Endothelial cell (in vitro differentiated cells): Measurements from ENCODE around the gene TNNI2. TPM values are rescaled to one million over a fixed set of nuclear protein-coding genes. Genes with fewer than 3 reads are reported as not detected.
"Not testable (repeated sequence)": the region's sequence is repeated elsewhere in the genome, so short reads cannot be mapped to it uniquely, and the experiment has no call there.

Source experiments
- DNase-seq: peaks from one replicate; pipeline ENCODE4 v3.0.0; 2021; ENCODE audit warnings: low spot score
- H3K27ac Mint-ChIP-seq: one replicate; pipeline ENCODE4 v1.8.0; 2021; ENCODE audit warnings: mixed read lengths, inconsistent platforms; ENCODE audit not compliant: unreplicated experiment
- H3K27me3 Mint-ChIP-seq: one replicate; pipeline ENCODE4 v1.8.0; 2021; ENCODE audit warnings: mild to moderate bottlenecking, moderate library complexity, mixed read lengths, inconsistent platforms; ENCODE audit not compliant: unreplicated experiment
- H3K36me3 Mint-ChIP-seq: one replicate; pipeline ENCODE4 v1.8.0; 2021; ENCODE audit warnings: mild to moderate bottlenecking, low read depth, mixed read lengths, inconsistent platforms; ENCODE audit not compliant: unreplicated experiment
- H3K4me1 Mint-ChIP-seq: one replicate; pipeline ENCODE4 v1.8.0; 2021; ENCODE audit warnings: mild to moderate bottlenecking, mixed read lengths, inconsistent platforms; ENCODE audit not compliant: unreplicated experiment
- H3K4me3 Mint-ChIP-seq: one replicate; pipeline ENCODE4 v1.8.0; 2021; ENCODE audit warnings: mild to moderate bottlenecking, mixed read lengths, inconsistent platforms; ENCODE audit not compliant: unreplicated experiment
- H3K9me3 Mint-ChIP-seq: one replicate; pipeline ENCODE4 v1.8.0; 2021; ENCODE audit warnings: mixed read lengths, inconsistent platforms; ENCODE audit not compliant: unreplicated experiment
- CTCF ChIP-seq: fragments of 200-600 bp; sonication (generic); IDR thresholded peaks from one replicate; pipeline ENCODE4 v1.5.0; 2021; ENCODE audit warnings: antibody characterized with exemption; ENCODE audit not compliant: unreplicated experiment
- total RNA-seq: library from RNA; stranded (reverse); fragmentation: NEBNext Ultra II Directional; extraction: Animal tissue kit (Norgen Biotek cat#: 25700); gene quantifications from one replicate; pipeline ENCODE4 v1.2.1, GENCODE V29; 2021; ENCODE audit not compliant: unreplicated experiment

TNNI2 gene
- total RNA-seq, 1 donor from 2014 or later, result not detected

DNA sequence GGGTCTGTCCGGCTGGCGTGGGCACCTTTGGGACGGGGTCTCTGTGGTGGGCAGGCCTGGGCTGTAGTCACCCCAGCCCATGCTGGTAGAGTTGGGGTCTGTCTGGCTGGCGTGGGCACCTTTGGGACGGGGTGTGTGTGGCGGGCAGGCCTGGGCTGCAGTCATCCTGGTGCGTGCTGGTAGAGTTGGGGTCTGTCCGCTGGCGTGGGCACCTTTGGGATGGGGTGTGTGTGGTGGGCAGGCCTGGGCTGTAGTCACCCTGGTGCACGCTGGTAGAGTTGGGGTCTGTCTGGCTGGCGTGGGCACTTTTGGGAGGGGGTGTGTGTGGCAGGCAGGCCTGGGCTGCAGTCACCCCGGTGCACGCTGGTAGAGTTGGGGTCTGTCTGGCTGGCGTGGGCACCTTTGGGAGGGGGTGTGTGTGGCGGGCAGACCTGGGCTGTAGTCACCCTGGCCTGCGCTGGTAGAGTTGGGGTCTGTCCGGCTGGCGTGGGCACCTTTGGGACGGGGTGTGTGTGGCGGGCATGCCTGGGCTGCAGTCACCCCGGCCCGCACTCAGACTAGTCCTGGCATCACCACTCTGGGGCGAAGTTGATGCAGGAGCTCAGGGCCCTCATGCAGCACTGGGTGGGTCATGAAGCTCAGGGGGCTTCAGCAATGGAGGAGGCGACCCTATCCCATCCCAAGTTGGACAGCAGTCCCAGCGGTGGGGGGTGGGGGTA, 33.6 kb downstream of the TNNI2 start:
- Mint-ChIP-seq H3K9me3 (no peaks in the 10 kb centered on the region), H3K27me3 (peaks cover 14% of the 10 kb centered on the region), H3K4me1 (no peaks in the 10 kb centered on the region), H3K4me3 (no peak overlapping the region), H3K36me3 (no peaks in the 10 kb centered on the region), H3K27ac (no peak overlapping the region)
- DNase-seq, result no peak
- TF ChIP-seq CTCF, result no peak

- H3K27me3 Mint-ChIP-seq, result peaks cover 14% of the 10 kb centered on the region
- DNase-seq, result no peak
- no peak overlapping the region for H3K4me3 Mint-ChIP-seq
- H3K27ac Mint-ChIP-seq, result no peak overlapping the region
- TF ChIP-seq CTCF, result no peak
- no peaks in the 10 kb centered on the region for H3K9me3 Mint-ChIP-seq
- H3K4me1 Mint-ChIP-seq, result no peaks in the 10 kb centered on the region
- no peaks in the 10 kb centered on the region for H3K36me3 Mint-ChIP-seq
These were observed 34.4 kb downstream of the TNNI2 start for GRCh38 chr11:1873048-1873812.

GRCh38 chr11:1873813-1874150, 35.0 kb downstream of the TNNI2 start:
- not testable (repeated sequence) for H3K4me1 Mint-ChIP-seq, H3K9me3 Mint-ChIP-seq, H3K27ac Mint-ChIP-seq, H3K4me3 Mint-ChIP-seq, DNase-seq, H3K36me3 Mint-ChIP-seq
- peaks cover 14% of the 10 kb centered on the region for H3K27me3 Mint-ChIP-seq

DNA sequence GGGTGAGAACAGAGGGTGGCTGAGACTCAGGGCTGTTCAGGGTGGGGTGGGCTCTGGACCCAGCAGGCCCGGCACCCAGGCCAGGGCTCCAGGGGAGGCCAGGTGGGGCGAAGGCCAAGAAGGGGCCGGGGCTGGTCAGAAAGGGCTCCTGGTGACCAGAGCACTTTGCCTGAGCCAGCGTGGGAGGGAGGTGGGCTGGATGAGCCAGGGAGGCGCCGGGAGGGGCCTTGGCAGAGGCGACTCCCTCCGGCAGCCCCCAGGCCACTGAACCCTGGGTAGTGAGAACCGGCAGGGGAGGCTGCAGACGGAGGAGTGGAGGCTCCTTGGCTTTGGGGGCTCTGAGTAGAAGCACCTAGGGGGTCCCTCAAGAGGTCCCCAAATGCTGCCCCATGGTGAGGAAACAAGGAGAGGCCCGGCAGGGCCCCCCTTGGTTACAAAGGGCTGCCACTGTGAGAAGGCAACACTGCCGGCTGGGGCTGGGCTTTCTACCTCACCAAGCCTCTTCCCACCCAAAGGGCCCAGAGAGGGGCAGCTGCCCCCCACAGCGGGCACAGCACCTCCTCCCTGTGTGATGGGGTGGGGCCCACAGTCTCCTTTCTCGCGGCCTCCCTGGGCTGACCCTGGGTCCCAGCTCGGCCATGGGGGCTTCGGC, 35.8 kb downstream of the TNNI2 start:
- H3K4me1 Mint-ChIP-seq, H3K9me3 Mint-ChIP-seq, H3K27ac Mint-ChIP-seq, H3K36me3 Mint-ChIP-seq, DNase-seq, H3K4me3 Mint-ChIP-seq: not testable (repeated sequence)
- H3K27me3 Mint-ChIP-seq, result peaks cover 12% of the 10 kb centered on the region

DNA sequence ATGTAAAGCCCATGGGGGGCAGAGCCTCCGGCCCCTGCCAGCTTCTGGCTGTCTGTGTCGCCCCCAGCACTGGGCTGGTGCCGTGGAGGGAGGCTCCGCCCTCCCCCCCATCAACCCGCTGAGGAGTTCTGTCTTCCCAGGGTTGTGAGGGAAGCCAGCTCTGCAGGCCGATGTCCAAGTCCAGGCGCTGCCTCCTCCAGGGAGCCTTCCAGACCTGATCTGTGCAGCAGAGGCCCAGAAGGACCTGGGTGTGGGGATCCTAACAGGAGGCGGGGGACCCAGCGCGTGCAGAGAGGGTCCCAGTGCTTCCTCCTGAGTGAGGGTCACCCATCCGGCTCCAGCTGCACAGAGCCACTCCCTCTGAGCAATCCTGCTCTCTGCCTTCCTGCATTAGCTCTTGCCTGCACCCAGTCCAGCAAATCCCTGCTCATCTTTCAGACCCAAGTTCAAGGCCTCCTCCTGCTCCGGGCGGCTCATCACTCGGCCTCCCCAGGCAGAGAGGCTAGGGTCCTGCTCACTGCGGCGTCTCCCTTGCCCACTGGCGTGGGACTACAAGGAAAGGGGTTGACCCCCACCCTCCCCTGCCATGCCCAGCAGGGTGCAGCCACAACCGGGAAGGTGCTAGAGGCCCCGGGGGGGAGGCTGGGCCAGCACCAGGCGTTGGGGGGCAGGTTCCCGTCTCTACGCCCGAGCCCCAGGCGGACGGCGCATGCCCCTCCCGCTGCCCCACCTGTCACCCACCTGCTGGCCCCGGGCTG, 36.5 kb downstream of the TNNI2 start:
- no peak for DNase-seq
- Mint-ChIP-seq H3K27me3 (peaks cover 10% of the 10 kb centered on the region), H3K27ac (no peak overlapping the region)

DNA sequence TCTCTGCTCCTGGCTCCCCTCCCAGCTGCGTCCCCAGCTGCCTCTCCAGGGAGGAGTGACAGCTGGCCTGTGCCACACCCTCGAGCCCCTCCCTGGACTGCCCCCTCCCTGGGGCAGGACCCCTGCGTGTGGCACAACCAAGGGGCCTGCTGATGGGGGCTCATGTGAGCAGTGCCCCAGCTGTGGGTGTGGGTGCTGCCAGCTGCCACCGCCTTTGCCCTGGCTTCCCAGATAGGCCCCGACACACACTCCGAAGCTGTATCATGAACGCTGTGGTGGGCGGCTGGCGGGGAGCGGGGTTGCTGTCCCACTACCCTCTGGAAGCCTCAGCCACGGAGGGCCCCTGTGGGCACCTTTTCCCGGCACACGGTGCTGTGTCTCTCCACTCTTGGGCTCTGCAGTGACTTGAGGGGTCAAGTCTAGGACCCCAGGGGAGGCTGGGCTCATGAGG, 37.1 kb downstream of the TNNI2 start:
- not testable (repeated sequence) for H3K27me3 Mint-ChIP-seq, H3K36me3 Mint-ChIP-seq, H3K4me3 Mint-ChIP-seq, H3K4me1 Mint-ChIP-seq, H3K27ac Mint-ChIP-seq, DNase-seq, H3K9me3 Mint-ChIP-seq

More for the DNA sequence above, 36.5 kb downstream of the TNNI2 start:
- Mint-ChIP-seq H3K9me3 (no peaks in the 10 kb centered on the region), H3K4me1 (no peaks in the 10 kb centered on the region), H3K4me3 (no peak overlapping the region), H3K36me3 (no peaks in the 10 kb centered on the region)
- no peak for TF ChIP-seq CTCF
